Posterior vena cava (tissue), 2 donors: ENCODE measurements around the gene OLA1. TPM values are rescaled to one million over a fixed set of nuclear protein-coding genes. Genes with fewer than 3 reads are reported as not detected.
"Not testable (repeated sequence)": the region's sequence is repeated elsewhere in the genome, so short reads cannot be mapped to it uniquely, and the experiment has no call there.

Source experiments
- DNase-seq: peaks from one replicate; pipeline ENCODE4 v3.0.0-alpha.2; 2020; ENCODE audit warnings: low spot score
- intact Hi-C, 2 donors: fragments of 100-400 bp; cut with DNase I; formaldehyde crosslinking; loops; one replicate each; pipeline versions ENCODE4 v1.14.1 to v1.14.2; 2022 to 2023
- long read RNA-seq, 2 donors: library from polyadenylated mRNA; unstranded; transcript quantifications; one replicate each; pipeline ENCODE4 v2.0.0, GENCODE V29; 2020 to 2021
- total RNA-seq, 2 donors: library from RNA; stranded (reverse); fragmentation: NEBNext Ultra II Directional; extraction: Animal tissue kit (Norgen Biotek cat#: 25700); gene quantifications; one replicate each; pipeline ENCODE4 v1.2.1, GENCODE V29; 2021
- donor health status: DM: yes; HTN: yes; CAD: no.
- donor health status: DM: yes; HTN: yes; CAD: no.

The OLA1 gene
- total RNA-seq: 10 to 100 TPM; 51.8 to 63.9 TPM
- long read RNA-seq, donor 1, full-length matches to known transcripts: 32 of 42 reads
- long read RNA-seq, donor 1, partial matches to known transcripts: 4 of 42 reads
- long read RNA-seq, donor 1, other reads (novel, unspliced or antisense): 6 of 42 reads
- long read RNA-seq, donor 2, full-length matches to known transcripts: 300 of 323 reads
- long read RNA-seq, donor 2, partial matches to known transcripts: 16 of 323 reads
- long read RNA-seq, donor 2, other reads (novel, unspliced or antisense): 7 of 323 reads

DNA sequence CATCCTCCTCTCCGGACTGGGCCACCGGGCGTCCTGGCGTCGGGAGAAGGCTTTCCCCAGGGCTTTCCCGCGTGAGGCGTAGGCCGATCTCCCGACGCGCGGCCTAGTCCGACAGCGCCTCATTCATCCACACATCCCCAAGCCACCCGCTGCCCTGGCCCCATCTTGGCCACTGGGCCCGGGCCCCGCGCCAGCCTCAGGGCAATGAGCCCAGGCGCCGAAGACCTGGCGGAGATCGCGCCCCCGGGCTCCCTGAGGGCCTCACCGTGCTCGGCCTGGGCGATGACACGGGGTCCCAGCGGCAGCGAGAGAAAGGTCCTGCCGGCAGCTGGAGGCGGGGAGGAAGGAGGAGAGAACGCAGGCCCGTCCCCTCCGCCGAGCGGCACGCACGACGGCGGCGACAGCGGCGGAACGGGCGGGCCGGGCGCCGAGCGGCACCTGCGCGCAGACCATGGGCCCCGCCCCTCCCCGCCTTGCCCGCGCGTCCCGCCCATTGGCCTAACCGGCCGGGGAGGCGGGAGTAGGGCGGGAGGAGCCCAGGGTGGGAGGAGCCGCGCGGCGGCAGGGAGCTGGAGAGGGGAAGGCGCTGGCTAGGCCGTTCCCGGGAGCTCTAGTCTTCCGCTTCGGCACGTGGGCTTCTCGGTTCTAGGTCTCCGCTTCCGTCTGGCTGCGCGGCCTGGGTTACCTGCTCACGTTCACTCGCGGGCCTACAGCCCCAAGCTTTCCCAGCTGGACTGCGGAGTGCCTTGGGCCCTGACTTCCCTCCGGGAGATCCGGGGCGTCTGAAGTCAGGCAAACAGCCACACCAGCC lies at the start of gene OLA1:
Gene OLA1, minus strand, starts transcription at position 346 of the 811 bp plus-strand sequence. CDS start 1,717 bp downstream, outside the sequence.
- DNase-seq: peak; percentile 98
- intact Hi-C loops: no loop called here

DNA sequence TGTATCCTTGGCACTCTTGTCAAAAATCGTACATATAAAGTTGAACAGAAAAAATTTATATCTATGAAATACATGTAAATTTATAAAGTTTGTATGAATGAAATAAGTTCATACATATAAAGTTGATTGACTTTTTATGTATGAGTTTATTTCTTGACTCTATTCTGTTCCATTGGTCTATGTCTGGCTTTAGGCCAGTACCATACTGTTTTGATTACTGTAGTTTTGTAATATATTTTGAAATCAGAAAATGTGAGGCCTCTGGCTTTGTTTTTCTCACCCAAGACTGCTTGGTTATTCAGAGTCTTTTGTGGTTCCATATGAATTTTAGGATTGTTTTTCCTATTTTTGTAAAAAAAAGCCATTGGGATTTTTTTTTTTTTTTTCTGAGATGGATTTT lies 44.6 kb upstream of the OLA1 start:
- no peak for DNase-seq
- intact Hi-C loops: no loop called here

DNA sequence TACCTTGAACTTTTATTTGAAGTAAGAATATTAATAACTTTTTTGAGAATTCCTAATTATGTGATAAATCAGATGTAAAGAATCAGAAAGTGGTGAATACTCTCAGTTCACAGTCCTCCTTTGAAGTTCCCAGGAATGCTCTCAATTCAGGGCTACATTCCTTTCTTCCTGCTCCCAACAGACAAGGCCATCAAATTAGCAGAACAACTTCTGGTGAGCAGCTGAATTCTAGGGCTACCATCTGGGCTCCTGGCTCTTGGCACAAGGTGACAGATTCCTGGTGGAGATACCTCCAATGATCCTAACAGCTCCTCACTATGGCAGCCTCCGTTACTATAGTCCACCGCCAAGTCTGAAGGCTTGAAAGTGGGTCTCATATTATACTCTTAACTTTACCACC lies 37.8 kb upstream of the OLA1 start:
- DNase-seq: no peak
- intact Hi-C loops: no loop called here

DNA sequence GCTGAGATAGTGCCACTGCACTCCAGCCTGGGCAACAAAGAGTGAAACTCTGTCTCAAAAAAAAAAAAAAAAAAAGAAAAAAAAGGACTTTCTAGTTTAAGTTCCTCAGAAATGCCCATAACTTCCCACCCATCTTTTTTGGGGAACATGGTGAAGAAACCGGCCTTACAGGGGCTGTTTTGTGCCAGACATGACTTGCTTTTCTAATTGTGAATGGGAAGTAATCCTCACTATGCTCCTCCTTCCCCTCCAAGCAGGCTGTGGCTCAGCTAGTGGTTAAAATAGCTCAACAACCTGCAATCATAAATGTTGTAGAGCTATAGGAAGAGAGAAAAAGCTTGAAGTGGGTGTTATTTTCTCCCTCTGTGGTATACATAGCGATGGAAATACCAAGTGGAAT lies 34.1 kb upstream of the OLA1 start:
- intact Hi-C loops: no loop called here
- no peak for DNase-seq

DNA sequence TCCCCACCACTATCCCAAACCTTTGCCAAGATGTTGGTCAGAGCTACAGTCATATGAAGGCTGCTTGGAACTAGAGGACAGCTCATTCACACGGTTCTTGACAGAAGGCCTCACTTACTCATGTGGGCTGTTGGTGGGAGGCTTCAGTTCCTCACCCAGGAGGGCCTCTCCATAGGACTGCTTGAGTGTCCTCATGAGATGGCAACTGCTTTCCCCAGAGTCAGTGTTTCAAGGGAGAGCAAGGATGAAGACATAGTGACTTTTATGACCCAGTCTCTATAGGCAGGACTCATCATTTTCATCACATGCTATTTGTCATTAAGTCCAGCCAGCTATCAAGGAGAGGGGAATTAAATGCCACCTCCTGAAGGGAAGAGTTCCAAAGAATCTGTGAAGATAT lies 33.4 kb upstream of the OLA1 start:
- intact Hi-C loops: no loop called here

DNA sequence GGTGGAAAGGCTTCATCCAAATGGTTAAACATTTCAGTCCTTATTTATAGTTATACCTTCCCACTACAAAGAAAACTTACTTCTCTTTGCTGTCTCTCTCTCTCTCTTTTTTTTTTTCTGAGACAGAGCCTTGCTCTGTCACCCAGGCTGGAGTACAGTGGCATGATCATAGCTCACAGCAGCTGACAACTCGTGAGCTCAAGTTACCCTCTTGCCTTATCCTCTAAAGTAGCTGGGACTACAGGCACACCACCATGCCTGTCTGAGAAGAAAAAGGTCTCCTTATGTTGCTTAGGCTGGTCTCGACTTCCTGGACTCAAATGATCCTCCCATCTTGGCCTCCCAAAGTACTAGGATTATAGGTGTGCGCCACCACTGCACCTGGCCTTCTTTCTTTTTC lies 32.3 kb upstream of the OLA1 start:
- intact Hi-C loops: no loop called here
- DNase-seq: no peak

More for the DNA sequence above, 33.4 kb upstream of the OLA1 start:
- DNase-seq: no peak

DNA sequence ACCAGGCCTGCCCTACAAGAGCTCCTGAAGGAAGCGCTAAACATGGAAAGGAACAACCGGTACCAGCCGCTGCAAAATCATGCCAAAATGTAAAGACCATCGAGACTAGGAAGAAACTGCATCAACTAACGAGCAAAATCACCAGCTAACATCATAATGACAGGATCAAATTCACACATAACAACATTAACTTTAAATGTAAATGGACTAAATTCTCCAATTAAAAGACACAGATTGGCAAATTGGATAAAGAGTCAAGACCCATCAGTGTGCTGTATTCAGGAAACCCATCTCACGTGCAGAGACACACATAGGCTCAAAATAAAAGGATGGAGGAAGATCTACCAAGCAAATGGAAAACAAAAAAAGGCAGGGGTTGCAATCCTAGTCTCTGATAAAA lies 21.9 kb upstream of the OLA1 start:
- DNase-seq, intact Hi-C loops: not testable (repeated sequence)

DNA sequence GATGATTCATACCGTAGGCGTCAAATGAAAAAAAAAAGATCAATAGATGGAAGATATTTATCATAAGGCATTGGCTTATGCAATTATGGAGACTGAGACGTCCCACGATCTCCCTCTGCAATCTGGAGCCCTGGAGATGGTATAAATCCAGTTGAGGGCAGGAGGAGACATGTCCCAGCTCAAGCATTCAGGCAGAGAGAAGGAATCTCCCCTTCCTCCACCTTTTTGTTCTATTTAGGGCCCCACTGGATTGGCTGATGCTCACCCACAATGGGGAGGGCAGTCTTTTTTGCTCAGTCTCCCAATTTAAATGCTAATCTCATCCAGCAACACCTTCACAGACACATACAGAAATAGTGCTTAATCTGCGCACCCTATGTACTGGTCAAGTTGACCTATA lies 18.0 kb upstream of the OLA1 start:
- DNase-seq: no peak
- intact Hi-C loops: no loop called here

DNA sequence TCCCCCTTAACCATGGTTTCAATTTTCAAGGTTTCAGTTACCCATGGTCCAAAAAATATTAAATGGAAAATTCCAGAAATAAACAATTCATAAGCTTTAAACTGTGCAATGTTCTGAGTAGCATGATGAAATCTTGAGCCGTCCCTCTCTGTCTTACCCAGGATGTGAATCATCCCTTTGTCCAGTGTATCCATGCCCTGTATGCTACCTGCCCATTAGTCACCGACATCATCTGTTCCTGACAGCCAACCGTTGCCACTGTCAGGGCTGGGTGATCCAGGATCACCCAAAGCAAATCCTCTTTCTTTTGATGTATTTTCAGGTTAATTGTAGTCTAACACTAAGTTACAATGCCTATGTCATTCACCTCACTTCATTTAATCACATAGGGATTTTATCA lies 15.7 kb upstream of the OLA1 start:
- intact Hi-C loops: no loop called here
- no peak for DNase-seq

DNA sequence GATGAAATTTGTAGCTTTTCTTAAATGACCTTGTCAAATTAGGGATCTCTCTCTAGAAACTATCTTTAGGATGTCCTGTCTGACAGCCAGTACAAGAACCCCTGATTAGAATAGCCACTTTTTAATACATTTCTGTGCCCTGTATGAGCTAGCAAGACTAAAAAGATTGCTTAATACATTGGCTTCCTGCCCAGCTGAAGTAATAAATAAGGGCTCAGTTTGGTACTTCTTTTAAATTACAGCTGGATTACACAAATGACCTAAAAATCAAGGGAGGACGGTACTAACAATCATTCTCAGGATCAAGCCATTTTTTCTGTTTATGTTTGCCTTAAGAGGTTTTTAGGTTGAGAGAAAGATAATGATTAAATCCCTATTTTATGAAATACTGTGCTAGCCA lies 11.6 kb upstream of the OLA1 start:
- intact Hi-C loops: no loop called here
- DNase-seq: no peak

DNA sequence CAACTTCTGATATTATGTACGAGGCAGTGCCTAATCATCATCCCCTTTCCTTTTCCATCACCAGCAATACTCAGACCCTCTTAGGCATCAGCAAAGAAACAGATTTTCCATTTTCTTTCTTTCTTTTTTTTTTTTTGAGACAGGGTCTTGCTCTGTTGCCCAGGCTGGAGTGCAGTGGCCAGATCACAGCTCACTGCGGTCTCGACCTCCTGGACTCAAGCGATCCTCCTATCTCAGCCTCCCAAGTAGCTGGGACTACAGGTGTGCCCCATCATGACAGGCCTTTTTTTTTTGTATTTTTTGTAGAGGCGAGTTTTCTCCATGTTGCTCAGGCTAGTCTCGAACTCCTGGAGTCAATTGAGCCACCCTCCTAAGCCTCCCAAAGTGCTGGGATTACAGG lies 5.9 kb upstream of the OLA1 start:
- intact Hi-C loops: no loop called here
- DNase-seq: no peak

DNA sequence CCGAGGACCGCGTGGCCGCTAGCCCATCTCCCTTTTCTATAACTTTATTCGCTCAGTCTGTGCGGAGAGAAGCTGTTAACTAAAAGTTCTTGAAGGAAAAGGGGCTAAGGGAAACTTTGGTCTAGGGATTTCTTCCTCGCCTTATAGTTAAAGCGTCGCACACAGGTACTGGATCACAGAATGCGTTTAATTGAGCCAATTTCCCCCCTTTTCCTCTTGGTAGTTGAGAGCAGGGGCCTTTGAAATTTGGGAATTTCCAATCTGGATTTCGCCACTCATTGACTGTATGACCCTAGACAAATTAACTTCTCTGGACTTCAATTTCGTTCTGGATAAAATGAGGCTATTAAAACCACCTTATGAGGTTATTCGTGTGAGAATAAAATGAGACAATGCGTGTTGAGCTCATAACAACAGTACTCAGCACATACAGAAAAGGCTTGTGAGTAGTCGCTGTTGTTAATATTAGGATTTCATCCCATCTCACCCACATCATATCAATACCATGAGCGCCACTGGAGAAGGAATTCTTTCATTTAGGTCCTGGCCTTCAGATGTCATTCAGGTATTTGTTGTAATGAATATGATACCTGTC lies 763 bp upstream of the OLA1 start:
- intact Hi-C loops: no loop called here
- DNase-seq: no peak

DNA sequence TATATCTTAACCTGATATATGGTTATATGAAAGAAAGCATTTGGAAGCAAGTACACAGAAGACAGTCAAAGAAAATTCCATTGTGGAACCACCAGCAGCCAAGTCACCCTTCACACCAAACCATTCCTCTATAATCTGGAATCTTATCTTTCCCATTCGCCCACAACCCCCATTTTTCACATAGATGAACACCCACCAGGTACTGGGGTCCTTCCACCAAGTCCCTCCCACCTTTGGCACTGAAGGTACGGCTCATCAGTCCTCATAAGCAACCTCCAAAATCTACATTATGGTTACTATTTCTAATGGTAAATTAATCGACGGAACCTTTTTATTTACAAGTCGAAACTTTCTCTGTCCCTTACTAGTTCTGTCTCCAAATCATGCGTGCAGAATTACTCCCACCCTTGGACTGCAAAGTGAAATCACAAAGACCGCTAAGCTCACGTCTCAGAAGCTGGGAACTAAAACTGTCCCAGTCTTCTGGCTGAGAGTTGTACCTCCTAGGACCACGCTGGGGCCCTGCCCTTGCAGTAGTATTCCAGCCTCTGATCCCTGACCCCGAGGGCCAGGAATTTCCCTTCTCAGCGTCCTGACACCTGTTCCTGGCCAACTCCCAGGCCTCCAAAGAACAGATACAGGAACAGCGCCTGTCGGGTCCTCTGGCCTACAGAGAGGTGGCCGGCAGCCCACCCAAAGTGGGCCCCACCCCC lies 702 bp downstream of the OLA1 start:
- DNase-seq: no peak
- intact Hi-C loops: no loop called here

DNA sequence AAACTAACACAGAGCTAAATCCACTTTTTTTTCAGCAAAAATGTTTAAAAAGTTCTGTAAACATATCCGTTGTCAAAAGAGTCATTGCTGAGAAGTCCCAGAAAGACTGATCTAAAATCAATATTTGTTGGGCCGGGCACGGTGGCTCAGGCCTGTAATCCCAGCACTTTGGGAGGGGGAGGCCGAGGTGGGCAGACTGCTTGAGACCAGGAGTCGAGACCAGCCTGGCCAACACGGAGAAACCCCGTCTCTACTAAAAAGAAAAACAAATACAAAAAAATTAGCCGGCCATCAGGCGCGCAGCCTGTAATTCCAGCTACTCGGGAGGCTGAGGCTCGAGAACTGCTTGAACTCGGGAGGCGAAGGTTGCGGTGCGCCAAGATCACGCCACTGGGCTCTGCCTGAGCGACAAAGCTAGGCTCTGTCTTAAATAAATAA lies 1.4 kb downstream of the OLA1 start:
- intact Hi-C loops: no loop called here
- no peak for DNase-seq

DNA sequence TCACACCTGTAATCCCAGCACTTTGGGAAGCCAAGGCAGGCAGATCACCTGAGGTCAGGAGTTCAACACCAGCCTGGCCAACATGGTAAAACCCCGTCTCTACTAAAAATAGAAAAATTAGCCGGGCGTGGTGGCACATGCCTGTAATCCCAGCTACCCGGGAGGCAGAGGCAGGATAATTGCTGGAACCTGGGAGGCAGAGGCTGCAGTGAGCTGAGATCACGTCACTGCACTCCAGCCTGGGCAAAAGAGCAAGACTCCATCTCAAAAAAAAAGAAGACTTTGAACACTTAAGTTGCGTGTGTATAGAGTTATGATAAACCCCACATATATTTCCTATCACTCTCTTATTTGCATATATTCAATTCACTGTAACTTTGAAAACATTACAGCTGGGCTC lies 2.7 kb downstream of the OLA1 start:
- intact Hi-C loops, DNase-seq: not testable (repeated sequence)

DNA sequence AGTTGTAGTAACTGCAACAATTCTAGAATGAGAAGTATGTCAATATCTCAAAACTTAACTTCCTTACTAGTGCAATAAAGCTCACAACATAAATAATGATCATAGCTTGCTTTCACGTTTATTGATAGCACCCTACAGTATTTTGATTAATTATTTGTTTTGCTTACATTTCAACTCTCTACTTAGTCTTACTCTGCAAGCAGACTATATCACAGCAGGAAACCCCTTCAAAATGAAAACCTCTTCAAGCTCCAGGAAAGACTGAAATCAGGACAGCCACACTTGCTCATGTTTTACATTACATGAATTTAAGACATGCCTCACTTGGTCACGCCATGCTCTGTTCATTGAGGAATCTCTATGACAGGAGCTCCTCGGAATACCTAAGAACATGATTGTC lies 3.3 kb downstream of the OLA1 start:
- intact Hi-C loops: no loop called here

DNA sequence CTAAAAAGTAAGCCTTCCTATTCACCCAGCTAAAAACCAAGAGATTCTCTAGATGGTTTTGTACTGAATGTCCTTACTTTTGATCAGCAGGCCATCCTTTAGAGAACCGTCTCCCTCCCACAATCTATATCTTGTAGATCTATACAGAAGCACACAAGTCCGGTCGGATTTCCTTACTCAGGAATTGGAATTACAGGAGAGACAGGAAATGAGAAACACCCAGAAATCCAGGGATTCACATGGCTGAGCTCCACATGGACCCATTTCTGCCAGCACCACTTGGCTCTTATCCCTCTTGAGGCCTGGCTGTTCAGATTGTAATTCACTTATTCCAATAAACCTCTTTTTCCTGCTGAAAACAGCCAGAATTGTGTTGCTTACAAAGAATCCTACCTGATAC lies 4.5 kb downstream of the OLA1 start:
- intact Hi-C loops: no loop called here
- no peak for DNase-seq

More for the DNA sequence above, 3.3 kb downstream of the OLA1 start:
- DNase-seq: no peak

DNA sequence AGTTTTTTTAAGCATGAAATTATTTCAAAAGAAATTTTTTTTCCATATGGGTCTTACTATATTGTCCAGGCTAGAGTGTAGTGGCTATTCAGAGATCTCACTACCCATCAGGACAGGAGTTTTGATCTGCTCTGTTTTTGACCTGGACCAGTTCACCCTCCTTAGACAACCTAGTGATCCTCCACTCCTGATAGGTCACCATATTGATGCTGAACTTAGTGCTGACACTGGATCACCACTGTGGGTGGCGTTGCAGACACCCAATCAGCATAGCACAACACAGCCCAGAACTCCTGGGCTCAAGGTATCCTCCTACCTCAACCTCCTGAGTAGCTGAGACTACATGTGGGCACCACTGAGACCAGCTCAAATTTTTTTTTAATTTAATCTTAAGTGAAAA lies 8.2 kb downstream of the OLA1 start:
- no peak for DNase-seq
- intact Hi-C loops: no loop called here

DNA sequence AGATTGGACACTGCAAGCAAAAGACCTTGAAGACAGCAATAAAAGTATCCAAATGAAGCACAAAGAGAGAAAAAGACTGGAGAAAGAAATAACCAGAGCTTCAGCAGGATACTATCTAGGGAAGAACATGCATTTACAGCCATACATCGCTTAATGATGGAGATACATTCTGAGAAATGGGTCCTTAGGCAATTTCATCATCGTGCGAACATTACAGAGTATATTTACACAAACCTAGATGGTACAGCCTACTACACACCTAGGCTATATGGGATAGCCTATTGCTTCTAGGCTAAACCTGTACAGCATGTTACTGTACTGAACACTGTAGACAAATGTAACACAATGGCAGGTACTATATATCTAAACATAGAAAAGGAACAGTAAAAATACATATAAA lies 11.9 kb downstream of the OLA1 start:
- intact Hi-C loops: loop anchor here in 1 of 2 donors (10.0 kb wide), 1 partner anchor 752 kb away; no protein-coding TSS in a partner anchor
- no peak for DNase-seq

DNA sequence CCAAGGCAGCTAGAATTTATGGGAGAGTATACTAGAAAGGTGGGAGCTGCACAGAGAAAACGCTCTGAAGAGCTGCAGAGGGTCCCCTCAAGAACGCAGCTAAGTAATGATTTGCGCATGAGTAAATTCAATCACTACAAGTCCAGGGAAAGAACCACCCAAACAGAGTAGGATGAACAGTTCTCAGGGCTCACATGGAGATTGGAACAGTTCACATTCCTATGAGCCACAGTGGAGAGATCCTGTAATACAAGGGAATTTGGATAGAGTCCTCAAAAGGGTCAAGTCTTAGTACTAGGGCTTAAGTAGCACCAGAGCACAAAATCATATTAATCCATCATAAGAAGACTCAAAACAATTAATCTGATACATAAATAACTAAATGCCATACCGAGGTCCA lies 12.7 kb downstream of the OLA1 start:
- intact Hi-C loops: loop anchor here in 1 of 2 donors (10.0 kb wide), 1 partner anchor 751 kb away; no protein-coding TSS in a partner anchor

More for the DNA sequence above, 12.7 kb downstream of the OLA1 start:
- DNase-seq: no peak
